Mucosa of rectum (tissue), 2 donors: ENCODE measurements around the gene CACNA1E.

Experiments
- H3K27ac ChIP-seq, 2 donors: one replicate each; pipeline ENCODE4 v1.7.0; 2013; ENCODE audit warnings: inconsistent platforms in 2 of 2, low read depth in 2 of 2, low read length in 2 of 2
- H3K27me3 ChIP-seq, 2 donors: one replicate each; pipeline ENCODE4 v1.7.0; 2013; ENCODE audit warnings: low read length in 2 of 2; ENCODE audit not compliant: control insufficient read depth in 2 of 2, insufficient read depth in 2 of 2
- H3K36me3 ChIP-seq, 2 donors: one replicate each; pipeline ENCODE4 v1.7.0; 2013; ENCODE audit warnings: low read length in 2 of 2; ENCODE audit not compliant: control insufficient read depth in 2 of 2, insufficient read depth in 2 of 2
- H3K4me1 ChIP-seq, 2 donors: one replicate each; pipeline ENCODE4 v1.7.0; 2013; ENCODE audit warnings: low read length in 2 of 2, mild to moderate bottlenecking in 1 of 2; ENCODE audit not compliant: control insufficient read depth in 2 of 2, insufficient read depth in 2 of 2
- H3K4me3 ChIP-seq, 2 donors: one replicate each; pipeline ENCODE4 v1.7.0; 2013; ENCODE audit warnings: low read length in 2 of 2
- H3K9ac ChIP-seq, 2 donors: one replicate each; pipeline ENCODE4 v1.7.0; 2013; ENCODE audit warnings: low read length in 2 of 2, low read depth in 1 of 2, mild to moderate bottlenecking in 1 of 2
- H3K9me3 ChIP-seq, 2 donors: one replicate each; pipeline ENCODE4 v1.7.0; 2013; ENCODE audit warnings: low read length in 2 of 2; ENCODE audit not compliant: control insufficient read depth in 2 of 2
- donor health status: healthy.
- donor health status: Normal muscosa, but diverticular disease.

CACNA1E gene

DNA sequence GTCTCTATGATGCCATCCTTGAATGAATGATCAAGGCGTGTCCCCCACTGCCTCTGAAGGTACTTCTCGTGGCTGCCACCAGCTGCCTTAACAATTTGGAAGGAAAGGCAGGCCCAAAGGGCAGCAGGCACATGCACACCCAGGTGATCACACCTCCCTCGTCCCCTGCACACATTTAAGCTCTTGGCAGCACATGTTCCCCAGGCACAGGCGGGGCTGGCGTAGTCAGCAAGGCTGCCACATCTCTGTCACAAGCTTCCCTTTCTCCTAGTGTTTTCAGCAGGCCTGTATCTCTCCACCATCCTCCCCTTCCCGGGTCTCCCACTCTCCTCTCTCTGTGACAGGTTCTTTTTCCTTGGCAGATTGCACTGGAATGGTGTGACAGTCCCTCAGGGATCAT is 111.9 kb downstream of the CACNA1E start:
- H3K9me3 ChIP-seq = no peaks in the 10 kb centered on the region
- no peaks in the 10 kb centered on the region for H3K36me3 ChIP-seq
- H3K4me1 ChIP-seq = no peaks in the 10 kb centered on the region
- no peak overlapping the region for H3K9ac ChIP-seq
- H3K27ac ChIP-seq = no peak overlapping the region
- no peak overlapping the region for H3K4me3 ChIP-seq
- no peaks in the 10 kb centered on the region for H3K27me3 ChIP-seq

DNA sequence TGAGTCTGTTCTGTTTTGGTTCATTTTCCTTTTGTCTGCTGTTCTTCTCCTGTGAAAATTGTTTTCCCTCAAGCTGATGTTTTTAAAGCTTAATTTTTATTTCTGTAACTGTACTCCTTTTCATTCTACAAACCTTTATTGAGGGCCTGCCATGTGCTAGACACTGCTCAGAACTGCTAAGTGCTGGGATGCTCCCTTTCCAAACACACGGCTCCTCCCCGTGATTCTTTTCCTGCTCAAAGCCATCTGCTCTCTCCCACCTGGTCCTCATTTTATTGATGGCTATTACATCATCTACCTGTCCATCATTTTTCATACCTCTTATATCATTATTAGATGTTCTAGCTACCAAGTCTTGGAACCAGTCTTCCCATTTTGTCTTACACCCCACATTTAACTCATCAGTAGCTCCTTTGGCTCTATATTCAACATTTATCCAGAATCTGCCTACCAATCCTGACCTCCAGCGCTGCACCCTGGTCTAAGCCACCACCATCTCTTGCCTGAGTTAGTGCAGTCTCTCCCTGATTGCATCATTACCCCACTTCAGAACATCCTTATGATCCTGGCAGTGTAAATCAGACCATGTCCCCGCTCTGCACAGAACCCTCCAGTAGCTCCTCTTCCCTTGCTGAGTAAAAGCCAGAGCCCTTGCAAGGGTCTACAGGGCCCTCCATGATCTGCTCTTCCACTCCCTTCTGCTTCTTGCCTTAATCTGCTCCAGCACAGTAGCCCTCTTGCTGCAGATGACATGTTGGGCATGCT is 118.1 kb downstream of the CACNA1E start:
- Histone ChIP-seq H3K9ac (no peak overlapping the region), H3K27me3 (no peaks in the 10 kb centered on the region), H3K9me3 (no peaks in the 10 kb centered on the region), H3K4me3 (no peak overlapping the region), H3K4me1 (no peaks in the 10 kb centered on the region), H3K27ac (no peak overlapping the region), H3K36me3 (no peaks in the 10 kb centered on the region)

DNA sequence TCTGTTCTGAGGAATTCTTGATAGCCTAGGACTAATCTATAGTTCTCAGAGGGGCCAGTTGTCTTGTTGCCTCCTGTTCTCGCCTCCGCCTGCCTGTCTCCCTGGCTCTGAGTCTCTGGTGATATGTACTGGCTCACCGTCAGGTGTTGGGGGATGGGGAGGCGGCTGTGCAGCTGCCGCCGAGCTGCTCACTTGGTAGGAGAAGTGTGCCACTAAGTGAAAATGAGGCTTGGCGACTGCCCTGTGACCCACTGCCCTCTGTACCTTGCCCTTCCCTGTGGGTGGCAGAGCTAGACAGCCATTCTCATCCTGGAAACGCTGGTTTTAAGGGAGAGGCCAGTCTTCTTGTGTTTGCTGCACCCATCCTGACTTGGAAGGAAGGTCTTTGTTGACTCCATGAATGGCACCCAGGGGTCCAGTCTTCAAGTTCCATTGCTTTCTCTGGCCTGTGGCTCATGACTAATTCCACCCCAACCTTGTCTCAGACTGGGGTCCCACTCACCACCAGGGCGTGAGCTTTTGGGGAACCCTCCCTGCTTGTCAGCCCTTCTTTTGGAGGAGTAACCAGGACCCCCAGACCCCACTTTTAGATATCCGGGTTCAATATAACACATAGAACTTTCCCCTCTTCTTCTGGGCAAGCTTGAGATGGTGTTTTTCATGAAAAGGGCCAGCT is 120.6 kb downstream of the CACNA1E start:
- Histone ChIP-seq H3K9me3 (no peaks in the 10 kb centered on the region), H3K27me3 (no peaks in the 10 kb centered on the region), H3K4me3 (no peak overlapping the region), H3K4me1 (no peaks in the 10 kb centered on the region), H3K27ac (no peak overlapping the region), H3K9ac (no peak overlapping the region), H3K36me3 (no peaks in the 10 kb centered on the region)

DNA sequence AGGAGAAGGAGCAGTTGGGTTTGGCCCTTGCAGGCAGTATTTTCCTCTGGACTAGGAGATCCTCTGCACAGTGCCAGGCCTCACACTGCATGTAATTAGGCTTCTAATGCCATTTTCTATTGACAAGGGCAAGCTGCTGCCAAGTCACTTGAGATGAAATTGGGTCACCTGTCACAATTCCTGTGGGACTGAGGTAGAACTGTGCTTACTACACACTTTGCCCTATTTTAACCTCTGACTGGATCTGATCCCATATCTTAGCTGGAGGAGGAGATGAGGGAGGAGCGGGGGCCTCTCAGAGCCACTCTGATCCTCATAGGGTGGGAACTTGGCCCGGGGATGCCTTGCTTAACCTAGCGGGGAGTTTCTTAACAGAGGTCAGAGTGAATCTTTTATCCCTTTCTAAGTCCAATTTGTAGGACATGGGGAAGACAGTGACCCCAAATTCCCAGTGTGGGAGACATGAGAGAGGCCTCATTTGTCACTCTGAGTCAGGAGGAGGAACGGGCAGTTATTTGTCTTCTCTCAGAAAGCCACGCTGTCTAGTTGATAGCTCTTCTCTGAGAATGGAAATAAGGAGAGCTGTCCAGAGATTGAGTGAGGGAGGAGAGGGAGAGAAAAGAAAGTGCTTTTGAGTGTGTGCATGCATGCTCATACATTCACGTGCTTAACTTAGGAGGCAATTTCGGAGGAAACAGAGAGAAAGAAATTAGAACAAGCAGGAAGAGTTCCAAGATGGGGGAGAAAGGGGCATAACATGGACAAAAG is 121.3 kb downstream of the CACNA1E start:
- H3K9ac ChIP-seq = no peak overlapping the region
- no peak overlapping the region for H3K27ac ChIP-seq
- H3K4me1 ChIP-seq = no peaks in the 10 kb centered on the region
- no peaks in the 10 kb centered on the region for H3K36me3 ChIP-seq
- no peaks in the 10 kb centered on the region for H3K9me3 ChIP-seq
- no peak overlapping the region for H3K4me3 ChIP-seq
- no peaks in the 10 kb centered on the region for H3K27me3 ChIP-seq

DNA sequence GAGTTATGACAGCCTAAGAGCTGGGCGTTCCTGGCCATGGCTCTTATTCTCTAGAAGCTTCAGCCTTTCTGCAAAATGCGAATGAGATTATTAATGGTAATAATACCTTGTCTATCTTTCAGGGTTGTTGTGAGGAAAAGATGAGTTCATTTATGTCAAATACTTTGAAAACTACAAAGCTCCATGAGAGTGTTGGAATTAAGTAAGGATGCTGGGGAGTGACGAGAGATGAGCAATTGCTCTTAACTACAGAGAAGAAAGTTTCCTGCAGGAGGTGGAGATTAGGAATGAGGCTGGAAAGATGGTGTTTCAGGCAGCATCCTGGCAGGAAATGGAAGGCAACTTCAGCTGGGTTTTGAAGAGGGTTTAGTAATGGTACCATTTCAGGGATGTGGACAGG is 124.2 kb downstream of the CACNA1E start:
- H3K9ac ChIP-seq = no peak overlapping the region
- H3K27ac ChIP-seq = no peak overlapping the region
- no peak overlapping the region for H3K4me3 ChIP-seq
- H3K4me1 ChIP-seq = no peaks in the 10 kb centered on the region
- H3K27me3 ChIP-seq = no peaks in the 10 kb centered on the region
- no peaks in the 10 kb centered on the region for H3K9me3 ChIP-seq
- H3K36me3 ChIP-seq = no peaks in the 10 kb centered on the region

DNA sequence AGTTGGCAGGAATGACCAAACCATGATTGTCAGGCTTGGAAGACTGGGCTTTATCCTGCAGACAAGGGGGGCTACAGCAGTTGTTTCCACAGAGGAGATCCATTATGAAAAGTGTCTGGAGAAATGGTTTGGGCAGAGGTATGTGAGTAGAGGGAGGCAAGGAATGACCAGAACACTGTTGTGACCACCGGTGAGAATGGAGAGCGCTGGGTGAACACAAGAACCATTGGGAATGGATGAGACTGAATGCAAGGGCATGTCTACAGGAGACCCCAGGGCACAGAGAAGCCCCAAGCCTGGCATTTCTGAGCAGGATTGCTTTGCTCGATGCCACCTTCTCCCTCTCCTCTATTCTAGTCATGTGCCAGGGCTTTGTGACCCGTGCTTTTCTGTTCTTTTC is 125.1 kb downstream of the CACNA1E start:
- H3K4me1 ChIP-seq = no peaks in the 10 kb centered on the region
- H3K27ac ChIP-seq = no peak overlapping the region
- no peak overlapping the region for H3K9ac ChIP-seq
- H3K4me3 ChIP-seq = no peak overlapping the region
- no peaks in the 10 kb centered on the region for H3K9me3 ChIP-seq
- H3K27me3 ChIP-seq = no peaks in the 10 kb centered on the region
- no peaks in the 10 kb centered on the region for H3K36me3 ChIP-seq

DNA sequence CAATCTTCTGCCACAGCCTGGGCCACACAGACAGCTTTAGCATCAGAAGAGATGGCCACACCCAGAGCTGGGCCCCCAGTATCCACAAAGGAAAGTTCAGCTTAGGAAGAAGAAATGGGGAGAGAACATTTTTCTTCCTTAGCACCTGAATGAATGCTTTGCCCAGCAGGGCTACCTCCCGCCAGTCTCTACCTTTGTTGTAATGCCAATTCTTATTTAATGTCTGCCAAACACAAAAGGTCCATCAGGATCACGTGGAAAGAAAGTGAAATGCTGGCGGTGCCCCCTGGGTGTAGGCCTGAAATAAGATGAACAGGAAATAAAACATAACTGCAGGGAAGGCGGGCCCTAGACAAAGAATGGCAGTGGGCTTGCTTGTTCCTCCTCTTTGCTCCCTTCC is 125.6 kb downstream of the CACNA1E start:
- Histone ChIP-seq H3K4me3 (no peak overlapping the region), H3K27ac (no peak overlapping the region), H3K27me3 (no peaks in the 10 kb centered on the region), H3K9ac (no peak overlapping the region), H3K36me3 (no peaks in the 10 kb centered on the region), H3K9me3 (no peaks in the 10 kb centered on the region), H3K4me1 (no peaks in the 10 kb centered on the region)

DNA sequence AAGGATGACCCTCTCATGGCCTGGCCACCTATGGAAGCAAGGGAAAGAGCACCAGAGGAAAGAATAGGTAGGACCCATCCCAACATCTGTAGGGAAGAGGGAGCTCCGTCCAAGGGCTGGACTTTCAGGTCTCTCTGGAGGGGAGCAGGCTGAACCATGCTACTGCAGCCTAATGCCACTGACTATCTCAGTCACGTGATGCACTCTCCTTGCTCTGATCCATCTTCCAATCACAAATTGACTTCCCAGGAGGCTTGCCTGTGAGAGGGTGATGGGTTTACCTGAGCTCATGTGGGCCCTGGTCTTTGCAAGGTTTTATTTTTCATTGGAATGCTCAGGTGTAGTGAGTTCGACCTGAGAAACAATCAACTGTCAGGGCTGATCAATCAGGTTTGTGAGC is 128.8 kb downstream of the CACNA1E start:
- Histone ChIP-seq H3K9me3 (no peaks in the 10 kb centered on the region), H3K4me3 (no peak overlapping the region), H3K27me3 (no peaks in the 10 kb centered on the region), H3K4me1 (no peaks in the 10 kb centered on the region), H3K27ac (no peak overlapping the region), H3K9ac (no peak overlapping the region), H3K36me3 (no peaks in the 10 kb centered on the region)

DNA sequence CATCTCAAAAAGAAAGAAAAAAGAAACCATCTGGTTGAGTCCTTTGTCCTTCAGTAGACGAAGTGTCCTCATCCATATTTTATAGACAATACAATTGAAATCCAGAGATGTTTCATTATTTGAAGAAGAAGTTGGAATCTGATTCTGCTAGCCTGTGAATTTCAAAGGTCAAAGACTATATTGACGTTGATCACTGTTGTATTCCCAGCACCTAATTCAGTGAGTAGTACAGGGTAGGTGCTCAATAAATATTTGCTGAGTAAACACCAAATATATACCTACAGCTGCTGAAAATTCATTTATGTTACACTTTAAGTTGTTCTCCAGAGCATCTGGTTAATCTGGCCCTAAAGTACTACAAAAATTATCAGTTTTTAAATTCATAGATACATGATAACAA is 135.2 kb downstream of the CACNA1E start:
- H3K9me3 ChIP-seq = no peaks in the 10 kb centered on the region
- no peaks in the 10 kb centered on the region for H3K27me3 ChIP-seq
- H3K4me1 ChIP-seq = no peaks in the 10 kb centered on the region
- no peaks in the 10 kb centered on the region for H3K36me3 ChIP-seq
- H3K27ac ChIP-seq = no peak overlapping the region
- no peak overlapping the region for H3K9ac ChIP-seq
- H3K4me3 ChIP-seq = no peak overlapping the region

DNA sequence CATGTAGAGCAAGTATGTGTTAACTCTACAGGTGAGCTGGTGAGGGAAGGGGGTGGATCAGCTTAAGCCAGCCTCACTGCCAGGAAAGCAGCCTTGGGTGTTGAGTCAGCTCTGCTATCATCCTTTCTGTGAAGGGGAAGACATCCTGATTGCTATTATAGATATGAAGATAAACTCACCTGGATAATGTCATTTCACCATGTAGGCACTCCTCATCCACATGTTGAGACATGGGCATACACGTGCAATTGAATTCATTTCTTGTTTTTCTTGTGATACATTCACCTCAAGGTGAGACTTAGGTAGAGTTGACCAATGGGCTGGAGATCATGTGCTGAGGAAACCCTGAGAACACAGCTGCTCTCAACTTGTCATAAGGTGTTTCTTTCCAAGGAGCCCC is 136.9 kb downstream of the CACNA1E start:
- H3K9ac ChIP-seq = no peak overlapping the region
- H3K9me3 ChIP-seq = no peaks in the 10 kb centered on the region
- H3K27ac ChIP-seq = no peak overlapping the region
- H3K27me3 ChIP-seq = no peaks in the 10 kb centered on the region
- H3K4me1 ChIP-seq = no peaks in the 10 kb centered on the region
- H3K4me3 ChIP-seq = no peak overlapping the region
- H3K36me3 ChIP-seq = no peaks in the 10 kb centered on the region
